ENCODE data around the gene C8B. TPM values are rescaled to one million over a fixed set of nuclear protein-coding genes. Genes with fewer than 3 reads are reported as not detected.

The C8B gene
- total and polyA plus RNA-seq, 2 donors, result 0.19 TPM; not detected in 1

DNA sequence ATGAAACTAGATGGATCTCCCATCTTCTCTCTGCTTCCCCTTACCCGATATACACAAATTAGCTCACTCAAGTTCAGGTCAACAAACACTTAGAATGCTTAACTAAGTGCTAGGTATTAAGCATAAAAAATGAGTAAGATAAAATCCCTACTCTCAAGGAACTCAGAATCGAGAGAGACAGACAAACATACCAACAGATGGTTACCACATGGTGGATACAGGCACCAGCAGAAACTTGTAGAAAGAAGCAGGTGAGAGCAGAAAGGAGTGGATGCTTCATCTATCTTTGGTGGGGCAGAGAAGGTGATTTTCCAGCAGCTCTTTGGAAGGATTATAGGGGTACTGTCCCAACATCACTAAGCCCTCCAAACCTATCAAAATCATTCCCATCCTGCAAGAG, 32.2 kb downstream of the C8B start:
- WGBS, result 62% methylated on average over 2 of the region's 2 CpGs

GRCh38 chr1:56933161-56933560, 32.7 kb downstream of the C8B start:
- WGBS, result 83% methylated on average over 2 of the region's 2 CpGs
- no peak for DNase-seq (ENCODE audit: extremely low spot score)
- H3K27ac ChIP-seq (ENCODE audit: low read depth), result no peak overlapping the region
- no peak overlapping the region for H3K4me3 ChIP-seq (ENCODE audit: low read depth, low read length)
- H3K36me3 ChIP-seq (ENCODE audit: insufficient read depth), result no peaks in the 10 kb centered on the region
- H3K4me1 ChIP-seq (ENCODE audit: insufficient read depth), result no peaks in the 10 kb centered on the region

More for the DNA sequence above, 32.2 kb downstream of the C8B start:
- no peaks in the 10 kb centered on the region for H3K36me3 ChIP-seq (ENCODE audit: insufficient read depth)
- H3K4me1 ChIP-seq (ENCODE audit: insufficient read depth), result no peaks in the 10 kb centered on the region
- DNase-seq (ENCODE audit: extremely low spot score), result no peak
- no peak overlapping the region for H3K27ac ChIP-seq (ENCODE audit: low read depth)
- H3K4me3 ChIP-seq (ENCODE audit: low read depth, low read length), result no peak overlapping the region

GRCh38 chr1:56931686-56932085, 34.1 kb downstream of the C8B start:
- Histone ChIP-seq H3K4me1 (ENCODE audit: insufficient read depth) (no peaks in the 10 kb centered on the region), H3K27ac (ENCODE audit: low read depth) (no peak overlapping the region), H3K4me3 (ENCODE audit: low read depth, low read length) (no peak overlapping the region), H3K36me3 (ENCODE audit: insufficient read depth) (no peaks in the 10 kb centered on the region)
- DNase-seq (ENCODE audit: extremely low spot score), result no peak
- WGBS, result 75% methylated on average over 3 of the region's 3 CpGs

DNA sequence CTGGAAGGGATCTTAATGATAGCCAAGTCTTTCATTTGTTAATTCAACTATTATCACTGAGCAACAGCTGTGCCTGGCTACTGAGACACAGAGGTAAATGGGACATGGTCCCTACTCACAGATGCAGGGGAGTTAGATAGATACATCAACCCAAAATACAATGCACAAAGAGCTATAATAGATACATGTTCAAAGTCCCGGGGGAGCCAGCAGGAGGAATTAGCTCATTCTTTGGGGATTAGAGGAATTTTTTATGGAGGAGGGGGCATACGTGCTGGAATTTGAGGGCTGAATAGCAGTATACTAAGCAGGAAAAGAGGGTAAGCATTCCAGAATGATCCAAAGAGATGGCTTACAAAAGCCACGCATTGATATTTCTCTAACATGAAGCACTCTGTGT, 34.6 kb downstream of the C8B start:
- WGBS, result 62% methylated on average over 3 of the region's 3 CpGs
- no peak overlapping the region for H3K27ac ChIP-seq (ENCODE audit: low read depth)

DNA sequence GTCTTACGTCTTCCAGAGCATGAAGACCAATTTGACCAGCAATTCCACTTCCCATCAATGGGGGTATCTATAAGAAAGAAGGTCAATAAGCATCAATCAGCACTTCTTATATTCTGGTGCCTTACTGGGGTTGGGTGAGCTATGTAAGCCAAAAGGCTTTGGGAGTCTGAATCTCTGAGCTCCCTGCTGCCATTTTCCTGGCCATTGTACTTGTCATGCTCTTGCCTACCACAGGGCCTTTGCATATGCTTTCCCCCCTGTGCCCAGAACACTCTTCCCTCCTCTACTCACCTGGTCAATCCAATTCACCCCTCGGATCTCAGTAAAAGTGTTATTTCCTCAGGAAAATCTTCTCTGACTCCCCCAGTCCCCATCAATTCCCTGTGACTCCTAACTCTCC, 36.3 kb downstream of the C8B start:
- no peak overlapping the region for H3K4me3 ChIP-seq (ENCODE audit: low read depth, low read length)
- H3K36me3 ChIP-seq (ENCODE audit: insufficient read depth), result no peaks in the 10 kb centered on the region
- DNase-seq (ENCODE audit: extremely low spot score), result no peak
- 89% methylated on average over 2 of the region's 2 CpGs for WGBS
- no peaks in the 10 kb centered on the region for H3K4me1 ChIP-seq (ENCODE audit: insufficient read depth)
- no peak overlapping the region for H3K27ac ChIP-seq (ENCODE audit: low read depth)

More for the DNA sequence above, 34.6 kb downstream of the C8B start:
- Histone ChIP-seq H3K36me3 (ENCODE audit: insufficient read depth) (no peaks in the 10 kb centered on the region), H3K4me3 (ENCODE audit: low read depth, low read length) (no peak overlapping the region), H3K4me1 (ENCODE audit: insufficient read depth) (no peaks in the 10 kb centered on the region)
- DNase-seq (ENCODE audit: extremely low spot score), result no peak

- H3K36me3 ChIP-seq (ENCODE audit: insufficient read depth), result no peaks in the 10 kb centered on the region
- no peaks in the 10 kb centered on the region for H3K4me1 ChIP-seq (ENCODE audit: insufficient read depth)
- 97% methylated on average over 3 of the region's 3 CpGs for WGBS
- DNase-seq (ENCODE audit: extremely low spot score), result no peak
- no peak overlapping the region for H3K27ac ChIP-seq (ENCODE audit: low read depth)
- H3K4me3 ChIP-seq (ENCODE audit: low read depth, low read length), result no peak overlapping the region
These were observed 37.8 kb downstream of the C8B start for GRCh38 chr1:56927986-56928385.

DNA sequence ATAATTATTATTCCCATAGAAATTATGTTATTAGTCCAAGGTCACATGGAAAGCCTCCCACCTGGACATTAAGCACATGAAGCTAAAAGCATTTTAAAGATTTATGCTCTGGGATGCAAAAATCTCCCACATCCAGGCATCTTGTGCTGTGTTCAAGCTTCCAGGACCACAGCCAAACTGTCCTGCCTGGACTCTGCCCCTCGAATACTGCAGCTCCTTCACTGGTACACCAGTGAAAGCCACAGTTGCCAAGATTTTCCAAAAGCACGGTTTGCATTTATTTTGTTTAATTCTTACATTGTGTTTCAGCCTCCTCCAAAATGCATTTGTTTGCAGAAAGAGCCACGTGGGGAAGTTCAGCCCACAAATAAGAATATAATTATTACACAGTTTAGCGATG, 38.6 kb downstream of the C8B start:
- no peaks in the 10 kb centered on the region for H3K36me3 ChIP-seq (ENCODE audit: insufficient read depth)
- 64% methylated on average over 4 of the region's 4 CpGs for WGBS
- no peaks in the 10 kb centered on the region for H3K4me1 ChIP-seq (ENCODE audit: insufficient read depth)
- H3K4me3 ChIP-seq (ENCODE audit: low read depth, low read length), result no peak overlapping the region
- H3K27ac ChIP-seq (ENCODE audit: low read depth), result no peak overlapping the region
- DNase-seq (ENCODE audit: extremely low spot score), result no peak

GRCh38 chr1:56925193-56925592, 40.6 kb downstream of the C8B start:
- H3K27ac ChIP-seq (ENCODE audit: low read depth), result no peak overlapping the region
- H3K4me1 ChIP-seq (ENCODE audit: insufficient read depth), result no peaks in the 10 kb centered on the region
- H3K36me3 ChIP-seq (ENCODE audit: insufficient read depth), result no peaks in the 10 kb centered on the region
- no peak for DNase-seq (ENCODE audit: extremely low spot score)
- H3K4me3 ChIP-seq (ENCODE audit: low read depth, low read length), result no peak overlapping the region

DNA sequence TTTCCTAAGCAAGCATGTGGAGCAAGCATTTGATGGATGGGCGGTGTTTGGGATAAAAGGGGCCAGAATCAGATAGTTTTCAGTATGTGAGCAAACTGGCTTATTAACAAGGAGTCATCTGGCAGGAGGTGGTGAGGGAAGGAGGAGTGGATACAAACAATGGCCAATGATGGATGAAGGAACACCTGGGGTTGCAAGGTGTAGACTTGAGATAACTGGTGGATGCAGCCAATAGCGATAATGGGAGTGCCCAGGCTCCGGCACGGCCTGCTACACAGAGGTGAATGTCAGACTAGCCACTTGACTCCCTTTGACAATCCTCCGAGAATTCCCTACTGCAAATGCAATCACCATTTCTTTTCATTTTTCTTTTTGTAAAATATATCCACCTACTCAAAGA, 41.7 kb downstream of the C8B start:
- no peak overlapping the region for H3K4me3 ChIP-seq (ENCODE audit: low read depth, low read length)
- H3K36me3 ChIP-seq (ENCODE audit: insufficient read depth), result no peaks in the 10 kb centered on the region
- no peak overlapping the region for H3K27ac ChIP-seq (ENCODE audit: low read depth)
- no peaks in the 10 kb centered on the region for H3K4me1 ChIP-seq (ENCODE audit: insufficient read depth)
- WGBS, result 93% methylated on average over 5 of the region's 5 CpGs
- no peak for DNase-seq (ENCODE audit: extremely low spot score)

DNA sequence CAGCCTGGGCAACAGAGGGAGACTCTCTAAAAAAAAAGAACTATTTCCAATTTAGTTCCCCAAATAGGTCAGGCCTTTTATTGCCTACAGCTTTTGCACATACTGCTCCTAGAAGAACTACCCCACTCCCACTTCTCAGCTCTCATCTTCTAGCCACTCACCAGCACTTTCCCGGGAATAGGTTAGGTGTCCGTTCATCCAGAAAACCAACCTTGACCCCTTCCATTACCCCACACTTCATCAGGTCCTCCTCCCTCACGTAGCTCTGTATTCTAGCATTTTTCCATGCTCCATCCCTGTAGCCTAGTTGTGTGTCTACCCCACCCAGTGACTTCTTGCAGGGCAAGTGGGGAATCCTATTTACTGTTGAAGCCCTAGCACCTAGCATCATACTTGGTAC, 42.6 kb downstream of the C8B start:
- DNase-seq (ENCODE audit: extremely low spot score), result no peak
- 32% methylated on average over 3 of the region's 3 CpGs for WGBS
- H3K4me3 ChIP-seq (ENCODE audit: low read depth, low read length), result no peak overlapping the region

GRCh38 chr1:56922507-56922906, 43.3 kb downstream of the C8B start:
- no peak for DNase-seq (ENCODE audit: extremely low spot score)
- WGBS, result 90% methylated on average over 1 of the region's 1 CpG
- no peak overlapping the region for H3K4me3 ChIP-seq (ENCODE audit: low read depth, low read length)
- no peak overlapping the region for H3K27ac ChIP-seq (ENCODE audit: low read depth)
- no peaks in the 10 kb centered on the region for H3K4me1 ChIP-seq (ENCODE audit: insufficient read depth)
- H3K36me3 ChIP-seq (ENCODE audit: insufficient read depth), result no peaks in the 10 kb centered on the region

More for the DNA sequence above, 42.6 kb downstream of the C8B start:
- H3K27ac ChIP-seq (ENCODE audit: low read depth), result no peak overlapping the region
- H3K4me1 ChIP-seq (ENCODE audit: insufficient read depth), result no peaks in the 10 kb centered on the region
- H3K36me3 ChIP-seq (ENCODE audit: insufficient read depth), result no peaks in the 10 kb centered on the region

DNA sequence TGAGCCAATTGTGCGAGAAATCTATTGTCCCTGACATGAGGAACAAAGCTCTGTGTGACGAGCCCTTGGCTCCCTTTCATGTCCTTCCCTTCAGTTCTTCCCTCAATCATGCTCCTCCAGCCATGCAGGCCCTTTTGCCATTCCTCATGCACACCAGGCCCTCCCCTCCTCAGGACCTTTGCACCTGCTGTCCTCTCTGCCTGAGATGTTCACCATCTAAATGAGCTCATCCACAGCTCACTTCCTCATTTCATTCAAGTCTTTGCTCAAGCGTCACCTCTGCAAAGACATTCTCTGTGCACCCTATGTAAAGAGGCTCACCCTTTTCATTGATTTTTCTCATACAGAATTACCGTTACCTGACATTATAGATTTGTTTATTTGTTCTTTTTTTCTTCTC, 43.7 kb downstream of the C8B start:
- Histone ChIP-seq H3K4me3 (ENCODE audit: low read depth, low read length) (no peak overlapping the region), H3K27ac (ENCODE audit: low read depth) (no peak overlapping the region), H3K4me1 (ENCODE audit: insufficient read depth) (no peaks in the 10 kb centered on the region), H3K36me3 (ENCODE audit: insufficient read depth) (no peaks in the 10 kb centered on the region)
- WGBS, result 67% methylated on average over 4 of the region's 4 CpGs
- DNase-seq (ENCODE audit: extremely low spot score), result no peak

DNA sequence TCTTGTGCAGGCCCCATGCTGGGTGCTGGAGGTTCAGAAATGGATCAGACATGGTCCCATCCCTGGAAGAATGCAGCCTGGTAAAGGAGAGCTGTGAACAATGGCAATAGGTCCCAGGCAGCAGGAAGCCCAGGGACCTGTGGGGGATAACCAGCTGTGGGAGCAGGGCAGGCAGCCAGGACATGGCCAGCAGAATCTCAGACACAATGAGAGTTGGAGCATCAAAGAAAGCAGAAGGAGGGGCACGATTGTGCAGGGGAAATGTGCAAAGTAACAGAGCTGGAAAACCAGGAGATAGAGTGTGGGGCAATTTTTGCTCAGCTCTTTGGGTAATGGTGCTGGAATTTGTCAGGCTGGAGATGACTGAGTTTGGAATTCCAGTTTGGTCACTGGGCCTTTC, 44.3 kb downstream of the C8B start:
- Histone ChIP-seq H3K27ac (ENCODE audit: low read depth) (no peak overlapping the region), H3K4me3 (ENCODE audit: low read depth, low read length) (no peak overlapping the region), H3K36me3 (ENCODE audit: insufficient read depth) (no peaks in the 10 kb centered on the region), H3K4me1 (ENCODE audit: insufficient read depth) (no peaks in the 10 kb centered on the region)
- WGBS, result 15% methylated on average over 1 of the region's 1 CpG
- DNase-seq (ENCODE audit: extremely low spot score), result no peak

- Histone ChIP-seq H3K27ac (ENCODE audit: low read depth) (no peak overlapping the region), H3K4me3 (ENCODE audit: low read depth, low read length) (no peak overlapping the region), H3K4me1 (ENCODE audit: insufficient read depth) (no peaks in the 10 kb centered on the region), H3K36me3 (ENCODE audit: insufficient read depth) (no peaks in the 10 kb centered on the region)
- 54% methylated on average over 2 of the region's 2 CpGs for WGBS
- no peak for DNase-seq (ENCODE audit: extremely low spot score)
These were observed 45.2 kb downstream of the C8B start for GRCh38 chr1:56920591-56921001.

DNA sequence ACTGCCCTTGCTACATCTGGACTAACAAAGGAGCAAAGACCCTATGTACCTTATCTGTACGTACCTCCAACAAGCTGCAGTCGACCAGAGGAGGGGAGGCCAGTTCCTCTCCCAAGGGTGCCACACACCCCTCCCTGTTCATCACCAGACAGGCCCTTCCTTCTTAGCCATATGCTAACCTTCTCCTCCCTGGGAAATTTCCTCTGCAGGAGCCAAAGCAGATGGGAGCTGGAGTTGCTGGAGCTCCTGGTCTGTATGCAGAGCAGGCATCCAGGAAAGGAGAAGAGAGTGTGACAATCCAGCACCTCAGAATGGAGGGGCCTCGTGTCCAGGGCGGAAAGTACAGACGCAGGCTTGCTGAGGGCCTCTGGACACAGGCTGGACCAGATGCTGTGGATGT, 48.5 kb downstream of the C8B start:
- no peak overlapping the region for H3K4me3 ChIP-seq (ENCODE audit: low read depth, low read length)
- DNase-seq (ENCODE audit: extremely low spot score), result no peak
- H3K27ac ChIP-seq (ENCODE audit: low read depth), result no peak overlapping the region
- 81% methylated on average over 5 of the region's 5 CpGs for WGBS
- no peaks in the 10 kb centered on the region for H3K36me3 ChIP-seq (ENCODE audit: insufficient read depth)
- H3K4me1 ChIP-seq (ENCODE audit: insufficient read depth), result no peaks in the 10 kb centered on the region

All from urinary bladder (tissue), 4 donors.